ENCODE data around the gene TFEB.

DNA sequence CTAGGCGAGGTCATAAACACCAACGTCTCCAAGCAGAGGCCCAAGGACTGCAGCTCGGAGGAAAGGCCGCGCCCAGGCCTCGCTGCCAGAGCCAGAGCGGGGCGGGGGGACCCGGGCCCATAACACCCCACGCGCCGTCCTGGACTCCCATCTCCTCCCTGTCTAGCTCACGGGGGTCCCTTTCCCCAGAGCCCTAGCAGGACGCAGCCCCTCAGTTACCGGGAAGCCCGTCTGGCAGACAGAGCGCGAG, 52.2 kb downstream of the TFEB start:
- TF ChIP-seq CTCF (IDR thresholded peaks at IDR 0.05), result no peak
- no peak for TF ChIP-seq ZFX (IDR thresholded peaks at IDR 0.05; ENCODE audit: borderline replicate concordance)

Measured in 22Rv1 (cell line).